Stomach (tissue), 4 donors: ENCODE measurements around the gene VSNL1.

Experiments
- CTCF ChIP-seq, 7 experiments: fragments of 450-650 bp in 4 of 7; fragments of 200-600 bp in 3 of 7; sonication (generic) in 3 of 7; IDR thresholded peaks; one replicate each; pipeline ENCODE4 v1.5.1; 2016 to 2019; ENCODE audit warnings: antibody characterized with exemption in 7 of 7, control low read depth in 2 of 7, mild to moderate bottlenecking in 1 of 7
- POLR2A ChIP-seq, 4 donors: fragments of 450-650 bp; IDR thresholded peaks; one replicate each; pipeline ENCODE4 v1.6.1; 2016; ENCODE audit warnings: antibody characterized with exemption in 4 of 4, control low read depth in 2 of 4, mild to moderate bottlenecking in 1 of 4, moderate library complexity in 1 of 4
- POLR2AphosphoS5 ChIP-seq, 3 donors: sonication (generic); formaldehyde crosslinking; IDR thresholded peaks; one replicate each; pipeline ENCODE4 v1.6.1; 2016; ENCODE audit warnings: antibody characterized with exemption in 3 of 3

GRCh38 chr2:17689010-17689409 lies 148.5 kb downstream of the VSNL1 start:
- TF ChIP-seq CTCF (IDR thresholded peaks at IDR 0.05) (no peak), POLR2AphosphoS5 (IDR thresholded peaks at IDR 0.05) (no peak), POLR2A (IDR thresholded peaks at IDR 0.05) (no peak)
